HepG2 (cell line): ENCODE results near the gene SMYD5. TPM values are rescaled to one million over a fixed set of nuclear protein-coding genes. Genes with fewer than 3 reads are reported as not detected.

Experiments
- ATF7-NPFF ChIP-seq: sonication (generic); formaldehyde crosslinking; IDR thresholded peaks from 2 replicates; pipeline ENCODE4 v1.8.1; 2023; ENCODE audit warnings: mild to moderate bottlenecking, low read depth, missing genetic modification reagents, moderate library complexity
- CENPT ChIP-seq: sonication (generic); formaldehyde crosslinking; IDR thresholded peaks from 2 replicates; pipeline ENCODE4 v1.8.0; 2022; ENCODE audit warnings: low read depth, mild to moderate bottlenecking, moderate library complexity, missing genetic modification reagents
- CREB3 ChIP-seq: sonication (generic); formaldehyde crosslinking; IDR thresholded peaks from 2 replicates; pipeline ENCODE4 v1.5.0; 2020; ENCODE audit warnings: missing genetic modification reagents
- FOXM1 ChIP-seq: sonication (generic); formaldehyde crosslinking; IDR thresholded peaks from 2 replicates; pipeline ENCODE4 v1.5.0; 2020; ENCODE audit warnings: missing genetic modification reagents
- GMEB2 ChIP-seq: IDR thresholded peaks from 2 replicates; pipeline ENCODE4 v1.6.1; 2016; ENCODE audit warnings: missing biosample characterization, missing genetic modification reagents, low read depth
- GTF2F1 ChIP-seq: fragments of 150-350 bp; IDR thresholded peaks from 2 replicates; pipeline ENCODE4 v1.6.1; 2014; ENCODE audit warnings: low read length
- JUND ChIP-seq: sonication (generic); formaldehyde crosslinking; IDR thresholded peaks from 2 replicates; pipeline ENCODE4 v1.8.0; 2022; ENCODE audit warnings: mild to moderate bottlenecking, missing genetic modification reagents
- KAT2B ChIP-seq: fragments of 150-350 bp; IDR thresholded peaks from 2 replicates; pipeline ENCODE4 v1.6.1; 2014; ENCODE audit warnings: low read depth, low read length, borderline replicate concordance
- MLLT10 ChIP-seq: sonication (generic); formaldehyde crosslinking; IDR thresholded peaks from 2 replicates; pipeline ENCODE4 v1.4.0; 2020; ENCODE audit warnings: missing genetic modification reagents
- PHF8 ChIP-seq: sonication (generic); formaldehyde crosslinking; IDR thresholded peaks from 2 replicates; pipeline ENCODE4 v1.5.0; 2020; ENCODE audit warnings: missing genetic modification reagents
- PITX1 ChIP-seq: sonication (generic); formaldehyde crosslinking; IDR thresholded peaks from 2 replicates; pipeline ENCODE4 v1.5.1; 2020; ENCODE audit warnings: mild to moderate bottlenecking, missing genetic modification reagents
- REXO4 ChIP-seq: sonication (generic); formaldehyde crosslinking; IDR thresholded peaks from 2 replicates; pipeline ENCODE4 v1.8.0; 2022; ENCODE audit warnings: missing genetic modification reagents, mild to moderate bottlenecking, borderline replicate concordance
- SOX13 ChIP-seq, 3 experiments: fragments of 450-650 bp in 1 of 3; sonication (generic) in 1 of 3; formaldehyde crosslinking in 1 of 3; IDR thresholded peaks in 2 of 3; conservative IDR thresholded peaks in 1 of 3; 2 replicates each; pipeline versions ENCODE4 v1.5.0 to v1.6.1; 2016 to 2020; ENCODE audit warnings: antibody characterized with exemption in 1 of 3, mild to moderate bottlenecking in 1 of 3, missing compliant biosample characterization in 1 of 3, missing genetic modification reagents in 1 of 3, moderate library complexity in 1 of 3
- TP53 ChIP-seq: sonication (generic); formaldehyde crosslinking; conservative IDR thresholded peaks from 2 replicates; pipeline ENCODE4 v1.4.0; 2020; ENCODE audit warnings: missing genetic modification reagents
- ZBTB10 ChIP-seq: sonication (generic); formaldehyde crosslinking; IDR thresholded peaks from 2 replicates; pipeline ENCODE4 v1.4.0; 2020; ENCODE audit warnings: missing genetic modification reagents, borderline replicate concordance
- ZFAT ChIP-seq: sonication (generic); formaldehyde crosslinking; conservative IDR thresholded peaks from 2 replicates; pipeline ENCODE4 v1.8.1; 2023; ENCODE audit warnings: missing genetic modification reagents, inconsistent platforms
- ZKSCAN5 ChIP-seq: sonication (generic); formaldehyde crosslinking; IDR thresholded peaks from 2 replicates; pipeline ENCODE4 v1.5.1; 2020; ENCODE audit warnings: mild to moderate bottlenecking, missing genetic modification reagents
- ZNF12 ChIP-seq: sonication (generic); formaldehyde crosslinking; IDR thresholded peaks from 2 replicates; pipeline ENCODE4 v1.5.0; 2020; ENCODE audit warnings: missing genetic modification reagents
- ZNF20 ChIP-seq: sonication (generic); formaldehyde crosslinking; IDR thresholded peaks from 2 replicates; pipeline ENCODE4 v1.4.0; 2020; ENCODE audit warnings: mild to moderate bottlenecking, moderate library complexity, missing genetic modification reagents
- ZNF230 ChIP-seq: sonication (generic); formaldehyde crosslinking; IDR thresholded peaks from 2 replicates; pipeline ENCODE4 v1.4.0; 2020; ENCODE audit warnings: mild to moderate bottlenecking, missing genetic modification reagents
- ZNF329 ChIP-seq: sonication (generic); formaldehyde crosslinking; IDR thresholded peaks from 2 replicates; pipeline ENCODE4 v1.9.0; 2021; ENCODE audit warnings: low read depth, mild to moderate bottlenecking, missing genetic modification reagents
- ZNF34 ChIP-seq: sonication (generic); formaldehyde crosslinking; IDR thresholded peaks from 2 replicates; pipeline ENCODE4 v1.4.0; 2020; ENCODE audit warnings: mild to moderate bottlenecking, missing genetic modification reagents, borderline replicate concordance
- ZNF530 ChIP-seq: sonication (generic); formaldehyde crosslinking; IDR thresholded peaks from 2 replicates; pipeline ENCODE4 v1.5.0; 2020; ENCODE audit warnings: low read depth, mild to moderate bottlenecking, missing genetic modification reagents
- ZNF775 ChIP-seq: sonication (generic); formaldehyde crosslinking; IDR thresholded peaks from 2 replicates; pipeline ENCODE4 v1.4.0; 2020; ENCODE audit warnings: missing genetic modification reagents, mild to moderate bottlenecking, moderate library complexity, borderline replicate concordance
- ZSCAN20 ChIP-seq: sonication (generic); formaldehyde crosslinking; IDR thresholded peaks from 2 replicates; pipeline ENCODE4 v1.4.0; 2020; ENCODE audit warnings: missing genetic modification reagents, mild to moderate bottlenecking, borderline replicate concordance
- polyA plus RNA-seq, 8 experiments: library from polyadenylated mRNA; depleted of rRNA in 3 of 8; stranded (reverse) in 7 of 8; unstranded in 1 of 8; fragments of >200 nt; fragmentation: Illumina TruSeq in 4 of 8; extraction: Trizol in 4 of 8; gene quantifications; 2 replicates each; pipeline versions ENCODE4 v1.2.1 to v1.2.3, GENCODE V29; 2011 to 2016; ENCODE audit warnings: low read depth in 4 of 8, missing spikeins in 1 of 8, mixed read lengths in 1 of 8; ENCODE audit not compliant: insufficient read depth in 1 of 8
- total RNA-seq, 5 experiments: library from RNA; depleted of rRNA; stranded (reverse); fragments of >200 nt; fragmentation: Illumina TruSeq; extraction: Trizol; gene quantifications; 2 replicates each; pipeline ENCODE4 v1.2.3, GENCODE V29; 2016; ENCODE audit warnings: low read depth in 1 of 5

SMYD5 gene
- total and polyA plus RNA-seq, 2 of the 13 experiments (the other 11 are each of a cell fraction or from before 2014, with no cell fraction given), result 55.8 to 70.4 TPM

- TF ChIP-seq ATF7-NPFF (CRISPR knock-in tag), result 0 out of 2 replicates have a peak, but pooled peaks have one; percentile 86
- peak; percentile 83; the same call in 1 of the 2 replicates for TF ChIP-seq REXO4 (CRISPR knock-in tag)
- no peak for TF ChIP-seq ZNF34 (CRISPR knock-in tag)
- no peak for TF ChIP-seq GMEB2 (CRISPR knock-in tag)
- TF ChIP-seq ZNF329 (CRISPR knock-in tag), result peak; percentile 87; the same call in 1 of the 2 replicates
- no peak; the same call in 1 of the 2 replicates for TF ChIP-seq PHF8 (CRISPR knock-in tag)
- TF ChIP-seq KAT2B, result no peak
- TF ChIP-seq MLLT10 (CRISPR knock-in tag), result no peak
- TF ChIP-seq ZSCAN20 (CRISPR knock-in tag), result no peak
- no peak for TF ChIP-seq SOX13 (IDR thresholded peaks at IDR 0.05)
- TF ChIP-seq SOX13 (CRISPR knock-in tag; conservative IDR thresholded peaks at IDR 0.05 in 1 of 2, IDR thresholded peaks at IDR 0.05 in 1 of 2), result peak in 1 of 2 experiments; percentile 42; a peak in 2 of 4 replicates
- no peak for TF ChIP-seq ZNF20 (CRISPR knock-in tag)
- no peak; the same call in 1 of the 2 replicates for TF ChIP-seq ZBTB10 (CRISPR knock-in tag)
- TF ChIP-seq ZNF775, result peak; percentile 21; the same call in 1 of the 2 replicates
- TF ChIP-seq TP53, result no peak
- TF ChIP-seq GTF2F1, result no peak
- peak; percentile 42; the same call in 1 of the 2 replicates for TF ChIP-seq ZNF12 (CRISPR knock-in tag)
- TF ChIP-seq FOXM1 (CRISPR knock-in tag), result no peak
- TF ChIP-seq ZFAT (CRISPR knock-in tag), result no peak
- peak; percentile 71; the same call in 1 of the 2 replicates for TF ChIP-seq CENPT (CRISPR knock-in tag)
- TF ChIP-seq ZKSCAN5 (CRISPR knock-in tag), result no peak
- TF ChIP-seq PITX1 (CRISPR knock-in tag), result no peak; the same call in 1 of the 2 replicates
- no peak for TF ChIP-seq CREB3 (CRISPR knock-in tag)
- peak; percentile 81 for TF ChIP-seq ZNF230
- TF ChIP-seq ZNF530 (CRISPR knock-in tag), result peak; percentile 71; the same call in 1 of the 2 replicates
- TF ChIP-seq JUND, result 0 out of 2 replicates have a peak, but pooled peaks have one; percentile 25
These were observed 19.3 kb downstream of the SMYD5 start, which contains the start of gene PRADC1 (continued) for GRCh38 chr2:73233154-73233931.
